ENCODE results near the gene SS18L1.

DNA sequence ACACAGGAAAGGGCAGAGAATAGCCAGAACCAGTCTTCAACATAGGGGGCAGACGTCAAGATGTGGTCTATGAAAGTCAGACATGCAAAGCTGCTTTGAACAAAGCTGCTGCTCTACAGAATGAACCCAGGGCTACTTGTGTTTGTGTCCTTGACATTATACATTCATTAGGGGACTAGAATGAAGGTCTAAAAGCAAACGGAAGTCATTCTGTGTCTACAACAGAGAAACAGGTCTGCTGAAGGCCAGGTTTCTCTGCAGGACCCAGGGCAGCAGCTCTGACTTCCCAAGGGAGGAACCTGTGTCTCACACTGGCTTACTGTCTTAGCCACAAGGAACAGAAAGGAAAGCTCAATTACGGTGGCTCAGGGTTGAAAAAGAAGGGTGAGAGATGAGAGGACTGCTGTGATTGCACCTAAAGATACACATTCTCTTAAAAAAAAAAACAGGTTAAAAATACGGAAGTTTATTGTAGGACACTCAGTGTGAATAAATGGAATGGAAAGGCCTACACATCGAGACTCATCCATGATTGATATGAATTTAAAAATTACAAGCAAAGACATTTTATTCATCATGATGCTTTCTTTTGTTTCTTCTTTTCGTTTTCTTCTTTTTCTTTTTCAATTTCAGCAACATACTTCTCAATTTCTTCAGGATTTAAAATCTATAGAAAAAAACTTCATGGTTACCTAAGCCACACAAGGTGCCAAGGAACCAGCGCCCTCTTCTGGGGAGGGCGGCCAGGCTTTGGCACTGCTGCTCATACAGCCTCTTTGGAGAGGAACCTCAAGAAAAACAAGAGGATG lies 7.1 kb upstream of the SS18L1 start:
- TF ChIP-seq CTCF (conservative IDR thresholded peaks at IDR 0.05; ENCODE audit: low read length) (peak; percentile 99), EZH2phosphoT487 (IDR thresholded peaks at IDR 0.05; ENCODE audit: borderline replicate concordance, low read depth, low read length) (no peak)

Data from OCI-LY7 (cell line).